Bronchial epithelial cell (primary cell): ENCODE results near the gene MLPH. TPM values are rescaled to one million over a fixed set of nuclear protein-coding genes. Genes with fewer than 3 reads are reported as not detected.

Experiments
- DNase-seq: peaks from one replicate; pipeline ENCODE4 v3.0.0-alpha.2; 2010; ENCODE audit warnings: low read depth
- FAIRE-seq: peaks from 2 replicates; lab custom pipeline; 2011; peaks lifted over from hg19 to GRCh38; lab: Jason Lieb, UNC
- H3K27me3 ChIP-seq: 2 replicates; pipeline ENCODE4 v1.5.1; 2011; ENCODE audit warnings: low read length; ENCODE audit not compliant: control insufficient read depth, insufficient read depth
- H3K36me3 ChIP-seq: 2 replicates; pipeline ENCODE4 v1.5.1; 2011; ENCODE audit warnings: low read length; ENCODE audit not compliant: control insufficient read depth, insufficient read depth
- H3K4me3 ChIP-seq: 2 replicates; pipeline ENCODE4 v1.5.1; 2011; ENCODE audit warnings: mild to moderate bottlenecking, low read depth, low read length, control low read depth
- CTCF ChIP-seq: IDR thresholded peaks from 2 replicates; pipeline ENCODE4 v1.5.1; 2011; ENCODE audit warnings: mild to moderate bottlenecking, moderate library complexity, low read length, control low read depth, inconsistent platforms; ENCODE audit not compliant: insufficient read depth, severe bottlenecking
- total RNA-seq: library from RNA; depleted of rRNA; stranded (reverse); fragments of >200 nt; gene quantifications from 2 replicates; pipeline ENCODE4 v1.2.1, GENCODE V29; 2014

MLPH gene
- total RNA-seq, 1 donor from 2014 or later: 6.6 TPM

- no peak for TF ChIP-seq CTCF
- no peak overlapping the region for H3K4me3 ChIP-seq
- FAIRE-seq: no peak
- no peaks in the 10 kb centered on the region for H3K36me3 ChIP-seq
- H3K27me3 ChIP-seq: peaks cover 1% of the 10 kb centered on the region
- no peak for DNase-seq
These were observed 110.4 kb downstream of the MLPH start for GRCh38 chr2:237597196-237598145.

- TF ChIP-seq CTCF: no peak
- Histone ChIP-seq H3K4me3 (no peak overlapping the region), H3K36me3 (no peaks in the 10 kb centered on the region), H3K27me3 (peaks cover 1% of the 10 kb centered on the region)
- FAIRE-seq: no peak
- no peak for DNase-seq
These were observed 111.6 kb downstream of the MLPH start for GRCh38 chr2:237598468-237599208.

GRCh38 chr2:237599465-237600110 is 112.5 kb downstream of the MLPH start:
- Histone ChIP-seq H3K36me3 (no peaks in the 10 kb centered on the region), H3K4me3 (no peak overlapping the region), H3K27me3 (peaks cover 1% of the 10 kb centered on the region)
- no peak for DNase-seq
- no peak for FAIRE-seq
- TF ChIP-seq CTCF: no peak

- H3K4me3 ChIP-seq: no peak overlapping the region
- FAIRE-seq (no peak), DNase-seq (no peak)
- H3K36me3 ChIP-seq: no peaks in the 10 kb centered on the region
- no peak for TF ChIP-seq CTCF
- H3K27me3 ChIP-seq: no peaks in the 10 kb centered on the region
These were observed 113.3 kb downstream of the MLPH start for GRCh38 chr2:237600205-237600846.

- Histone ChIP-seq H3K36me3 (no peaks in the 10 kb centered on the region), H3K4me3 (no peak overlapping the region), H3K27me3 (no peaks in the 10 kb centered on the region)
- FAIRE-seq (no peak), DNase-seq (no peak)
- TF ChIP-seq CTCF: no peak
These were observed 114.5 kb downstream of the MLPH start for GRCh38 chr2:237601453-237602116.
